ENCODE results near the gene MPL.

GRCh38 chr1:43345120-43345519, 7.5 kb downstream of the MPL start:
- TF ChIP-seq CTCF (IDR thresholded peaks at IDR 0.05), result no peak
- no peak for TF ChIP-seq EP300 (IDR thresholded peaks at IDR 0.05)
- TF ChIP-seq POLR2A (IDR thresholded peaks at IDR 0.05), result no peak

Measured in ovary (tissue), 3 donors.